Mucosa of rectum (tissue), 2 donors: ENCODE measurements around the gene DTD2.
A peak's percentile ranks its signal among the peaks of the same experiment; 100 is the strongest.
"Not testable (repeated sequence)": the region's sequence is repeated elsewhere in the genome, so short reads cannot be mapped to it uniquely, and the experiment has no call there.

ENCODE experiments used
- H3K27ac ChIP-seq, 2 donors: one replicate each; pipeline ENCODE4 v1.7.0; 2013; ENCODE audit warnings: inconsistent platforms in 2 of 2, low read depth in 2 of 2, low read length in 2 of 2
- H3K27me3 ChIP-seq, 2 donors: one replicate each; pipeline ENCODE4 v1.7.0; 2013; ENCODE audit warnings: low read length in 2 of 2; ENCODE audit not compliant: control insufficient read depth in 2 of 2, insufficient read depth in 2 of 2
- H3K36me3 ChIP-seq, 2 donors: one replicate each; pipeline ENCODE4 v1.7.0; 2013; ENCODE audit warnings: low read length in 2 of 2; ENCODE audit not compliant: control insufficient read depth in 2 of 2, insufficient read depth in 2 of 2
- H3K4me1 ChIP-seq, 2 donors: one replicate each; pipeline ENCODE4 v1.7.0; 2013; ENCODE audit warnings: low read length in 2 of 2, mild to moderate bottlenecking in 1 of 2; ENCODE audit not compliant: control insufficient read depth in 2 of 2, insufficient read depth in 2 of 2
- H3K4me3 ChIP-seq, 2 donors: one replicate each; pipeline ENCODE4 v1.7.0; 2013; ENCODE audit warnings: low read length in 2 of 2
- H3K9ac ChIP-seq, 2 donors: one replicate each; pipeline ENCODE4 v1.7.0; 2013; ENCODE audit warnings: low read length in 2 of 2, low read depth in 1 of 2, mild to moderate bottlenecking in 1 of 2
- H3K9me3 ChIP-seq, 2 donors: one replicate each; pipeline ENCODE4 v1.7.0; 2013; ENCODE audit warnings: low read length in 2 of 2; ENCODE audit not compliant: control insufficient read depth in 2 of 2
- donor health status: healthy.
- donor health status: Normal muscosa, but diverticular disease.

The DTD2 gene

DNA sequence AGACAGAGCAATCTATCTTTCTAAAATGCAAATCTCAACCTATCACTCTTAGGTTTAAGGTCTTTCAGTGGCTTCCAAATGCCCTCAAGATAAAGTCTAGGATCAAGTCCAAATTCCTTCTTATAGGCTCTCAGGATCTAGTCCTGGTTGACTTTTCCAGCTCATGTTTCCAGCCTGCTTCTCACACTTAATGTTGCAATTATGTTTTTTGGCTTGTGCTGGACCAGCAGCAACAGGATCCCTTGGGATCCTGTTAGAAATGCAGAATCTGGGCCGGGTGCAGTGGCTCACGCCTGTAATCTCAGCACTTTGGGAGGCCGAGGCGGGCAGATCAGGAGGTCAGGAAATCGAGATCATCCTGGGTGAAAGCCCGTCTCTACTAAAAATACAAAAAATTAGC, 19.9 kb upstream of the DTD2 start:
- Histone ChIP-seq H3K36me3 (no peaks in the 10 kb centered on the region), H3K4me3 (no peak overlapping the region), H3K9ac (no peak overlapping the region), H3K27me3 (no peaks in the 10 kb centered on the region), H3K9me3 (no peaks in the 10 kb centered on the region), H3K4me1 (no peaks in the 10 kb centered on the region), H3K27ac (no peak overlapping the region)

DNA sequence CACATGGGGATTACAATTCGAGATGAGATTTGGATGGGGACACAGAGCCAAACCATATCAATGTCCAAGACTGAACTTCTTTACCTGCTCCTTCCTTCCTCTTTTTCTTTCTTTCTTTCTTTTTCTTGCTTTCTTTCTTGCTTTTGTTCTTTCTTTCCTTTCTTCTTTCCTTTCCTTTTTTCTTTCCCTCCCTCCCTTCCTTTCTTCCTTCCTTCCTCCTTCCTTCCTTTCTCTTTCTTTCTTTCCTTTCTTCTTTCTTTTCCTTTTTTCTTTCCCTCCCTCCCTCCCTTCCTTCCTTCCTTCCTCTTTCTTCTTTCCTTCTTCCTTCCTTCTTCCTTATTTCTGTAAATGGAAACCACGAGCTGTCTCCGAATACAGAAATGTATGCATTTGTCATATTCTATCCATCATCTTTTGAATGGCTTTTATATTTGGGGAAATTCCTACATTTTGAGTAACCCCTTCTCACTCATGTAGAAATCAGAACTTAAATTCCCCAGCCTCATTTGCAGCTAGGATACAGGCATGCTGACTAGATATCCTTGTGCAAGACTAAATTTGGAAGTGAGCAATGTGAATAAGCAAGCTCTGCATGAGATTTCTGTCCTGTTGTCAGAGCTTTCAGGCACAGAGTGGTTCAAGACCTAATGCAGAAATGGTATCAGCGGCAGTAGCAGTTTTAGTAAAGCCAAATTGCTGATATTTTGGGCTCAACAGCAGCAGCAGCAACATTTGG, 19.0 kb upstream of the DTD2 start:
- Histone ChIP-seq H3K4me1 (no peaks in the 10 kb centered on the region), H3K9me3 (no peaks in the 10 kb centered on the region), H3K9ac (no peak overlapping the region), H3K36me3 (no peaks in the 10 kb centered on the region), H3K27me3 (no peaks in the 10 kb centered on the region), H3K27ac (no peak overlapping the region), H3K4me3 (no peak overlapping the region)

DNA sequence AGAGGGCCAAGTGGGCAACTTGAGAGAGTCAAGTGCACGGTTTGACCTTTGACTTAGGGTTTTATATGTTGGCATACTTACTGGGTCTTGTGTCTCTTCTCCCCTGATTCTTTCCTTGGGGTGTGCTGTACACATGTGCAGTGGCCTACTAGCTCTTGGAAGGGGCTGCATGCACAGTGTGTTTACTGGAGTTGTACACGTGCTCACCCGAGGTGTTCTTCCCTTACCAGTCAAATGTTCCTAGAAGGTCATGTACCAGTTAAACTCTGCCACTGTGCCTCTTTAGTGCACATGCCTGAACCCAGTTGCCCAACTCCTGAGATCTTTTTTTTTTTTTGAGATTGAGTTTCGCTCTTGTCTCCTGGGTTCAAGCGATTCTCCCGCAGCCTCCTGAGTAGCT, 9.2 kb upstream of the DTD2 start:
- H3K27ac ChIP-seq = no peak overlapping the region
- H3K36me3 ChIP-seq = no peaks in the 10 kb centered on the region
- H3K9ac ChIP-seq = no peak overlapping the region
- H3K4me1 ChIP-seq = no peaks in the 10 kb centered on the region
- no peaks in the 10 kb centered on the region for H3K27me3 ChIP-seq
- H3K4me3 ChIP-seq = no peak overlapping the region
- H3K9me3 ChIP-seq = no peaks in the 10 kb centered on the region

DNA sequence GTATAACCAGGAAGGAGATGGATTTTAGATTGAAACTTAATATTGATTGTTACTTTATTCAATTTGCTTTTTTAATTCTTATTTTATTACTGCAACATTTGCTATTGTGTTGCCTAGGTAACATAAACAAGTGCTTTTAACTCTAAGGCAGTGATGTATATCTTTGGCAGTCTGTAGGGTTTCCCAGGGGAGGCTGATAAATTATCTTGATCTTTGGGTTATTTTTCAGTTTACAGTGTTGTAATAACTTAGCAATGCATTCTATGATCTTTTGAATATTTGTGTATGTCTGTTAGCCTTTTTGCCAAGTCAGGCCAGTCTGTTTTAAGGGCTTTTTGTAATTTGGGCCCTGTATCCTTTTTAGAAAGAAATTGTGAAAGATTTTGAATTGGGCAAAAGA, 7.8 kb upstream of the DTD2 start:
- H3K27me3 ChIP-seq = no peaks in the 10 kb centered on the region
- no peak overlapping the region for H3K9ac ChIP-seq
- no peaks in the 10 kb centered on the region for H3K4me1 ChIP-seq
- no peaks in the 10 kb centered on the region for H3K36me3 ChIP-seq
- H3K27ac ChIP-seq = no peak overlapping the region
- H3K9me3 ChIP-seq = no peaks in the 10 kb centered on the region
- H3K4me3 ChIP-seq = no peak overlapping the region

DNA sequence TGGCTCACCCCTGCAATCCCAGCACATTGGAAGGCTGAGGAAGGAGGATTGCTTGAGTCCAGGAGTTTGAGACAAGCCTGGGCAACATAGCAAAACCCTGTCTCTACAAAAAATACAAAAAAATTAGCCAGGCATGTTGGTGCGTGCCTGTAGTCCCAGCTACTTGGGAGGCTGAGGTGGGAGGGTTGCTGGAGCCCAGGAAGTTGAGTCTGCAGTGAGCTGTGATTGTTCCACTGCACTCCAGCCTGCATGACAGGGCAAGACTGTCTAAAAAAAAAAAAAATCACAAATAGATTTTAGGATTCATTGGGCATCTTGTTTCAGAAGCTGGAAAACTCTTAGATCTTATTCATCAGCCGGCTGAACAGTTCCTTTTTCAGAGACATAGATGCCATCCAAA, 5.1 kb upstream of the DTD2 start:
- H3K27me3 ChIP-seq, H3K27ac ChIP-seq, H3K4me3 ChIP-seq, H3K36me3 ChIP-seq, H3K4me1 ChIP-seq, H3K9me3 ChIP-seq, H3K9ac ChIP-seq: not testable (repeated sequence)

DNA sequence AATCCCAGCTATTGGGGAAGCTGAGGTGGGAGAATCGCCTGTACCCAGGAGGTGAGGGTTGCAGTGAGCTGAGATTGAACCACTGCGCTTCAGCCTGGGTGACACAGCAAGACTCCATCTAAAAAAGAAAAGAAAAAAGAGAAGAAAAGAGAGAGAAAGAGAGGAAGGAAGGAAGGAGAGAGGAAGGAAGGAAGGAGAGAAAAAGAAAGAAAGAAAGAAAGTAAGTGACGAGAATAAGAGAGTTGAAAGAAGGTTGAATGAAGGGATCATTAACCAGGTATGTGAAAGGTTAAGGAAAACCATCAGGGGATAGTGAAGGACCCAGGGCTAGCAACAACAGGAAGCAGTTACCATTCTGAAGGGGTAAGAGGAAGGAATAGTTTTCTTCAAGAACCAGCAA, 4.2 kb upstream of the DTD2 start:
- Histone ChIP-seq H3K36me3 (no peaks in the 10 kb centered on the region), H3K27me3 (no peaks in the 10 kb centered on the region)

DNA sequence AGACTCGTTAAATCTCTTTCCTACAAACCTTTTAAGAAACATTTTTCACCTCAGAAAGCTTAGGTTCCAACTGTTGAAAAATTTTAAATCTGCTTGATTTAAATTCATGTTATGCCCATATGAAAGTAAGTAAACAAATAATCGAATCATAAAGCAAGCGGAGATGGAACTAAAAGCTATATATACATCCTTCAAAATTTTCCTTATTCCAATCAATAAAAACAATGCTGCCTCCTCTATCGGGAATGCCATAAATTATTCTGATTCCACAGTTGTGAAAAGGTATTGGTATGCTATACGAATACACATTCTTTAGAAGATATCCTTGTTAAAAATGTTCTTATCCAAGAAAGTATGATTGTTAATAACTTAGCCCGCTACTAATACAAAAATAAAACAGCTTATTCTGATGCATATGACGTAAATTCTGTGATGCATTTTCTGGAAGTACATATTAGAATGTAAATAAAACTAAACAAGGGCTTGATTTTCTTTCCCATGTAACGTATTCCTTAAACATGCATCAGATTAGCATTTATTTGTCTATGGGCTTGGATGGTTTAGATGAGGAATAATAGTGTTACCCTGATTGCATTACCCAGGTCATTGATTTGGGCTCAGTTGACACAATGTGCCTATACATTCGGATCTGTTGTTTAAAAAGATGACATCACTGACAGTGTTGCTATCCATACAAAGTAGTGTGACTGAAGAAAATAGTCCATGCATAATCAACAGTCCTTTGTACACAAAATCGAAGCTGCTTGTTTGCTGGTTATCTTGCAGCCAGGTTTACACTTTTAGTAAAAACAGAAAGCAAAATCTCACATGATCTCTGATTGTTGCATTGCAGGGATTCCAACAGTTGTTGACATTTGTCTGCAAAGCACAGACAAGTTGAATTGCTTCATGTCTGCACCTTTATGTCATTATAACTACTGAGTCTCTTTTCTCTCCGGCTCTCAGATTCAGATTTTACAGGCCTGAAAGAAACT, 656 bp upstream of the DTD2 start:
- peak overlapping the region; percentile 31 to 87 for H3K27ac ChIP-seq
- no peaks in the 10 kb centered on the region for H3K9me3 ChIP-seq
- H3K27me3 ChIP-seq = no peaks in the 10 kb centered on the region
- peaks cover 0 to 7% of the 10 kb centered on the region in 2 donors for H3K4me1 ChIP-seq
- peak overlapping the region; percentile 52 to 60 for H3K9ac ChIP-seq
- peaks cover 0 to 2% of the 10 kb centered on the region in 2 donors for H3K36me3 ChIP-seq
- peak overlapping the region; percentile 86 to 90 for H3K4me3 ChIP-seq

More for the DNA sequence above, 4.2 kb upstream of the DTD2 start:
- no peaks in the 10 kb centered on the region for H3K9me3 ChIP-seq
- no peak overlapping the region for H3K27ac ChIP-seq
- no peak overlapping the region for H3K9ac ChIP-seq
- peaks cover 0 to 5% of the 10 kb centered on the region in 2 donors for H3K4me1 ChIP-seq
- H3K4me3 ChIP-seq = no peak overlapping the region

DNA sequence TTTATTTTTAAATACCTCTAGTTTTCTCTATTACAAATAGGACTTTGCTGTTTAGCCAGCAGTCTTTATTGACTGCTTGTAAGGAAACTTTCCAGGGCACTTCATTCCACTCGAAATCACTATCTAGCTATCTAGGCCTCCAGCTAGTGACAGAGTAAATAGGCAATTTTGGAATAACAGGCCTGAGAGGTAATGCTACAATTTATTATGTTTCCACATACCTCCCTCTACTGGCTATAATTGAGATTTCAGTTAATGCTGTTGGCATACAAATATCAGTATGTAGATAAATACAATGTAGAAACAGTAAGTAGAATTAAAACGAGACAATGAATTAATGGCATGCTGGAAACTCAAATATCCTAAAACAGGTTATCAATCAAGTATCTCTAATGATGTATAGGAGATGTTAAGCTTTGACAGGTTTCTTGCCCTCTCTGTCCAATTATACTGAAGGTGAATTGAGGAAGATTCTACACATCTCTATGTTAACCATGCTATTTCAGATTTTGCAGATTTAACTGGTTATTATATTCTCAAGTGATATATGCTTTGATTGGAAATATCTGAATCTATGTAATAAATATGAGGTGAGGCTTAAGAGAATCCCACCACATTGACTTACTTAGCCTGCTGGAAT, 7.2 kb downstream of the DTD2 start:
- Histone ChIP-seq H3K27ac (no peak overlapping the region), H3K4me3 (no peak overlapping the region), H3K4me1 (no peaks in the 10 kb centered on the region), H3K9ac (no peak overlapping the region), H3K27me3 (no peaks in the 10 kb centered on the region), H3K36me3 (peaks cover 9 to 19% of the 10 kb centered on the region in 2 donors), H3K9me3 (no peaks in the 10 kb centered on the region)

DNA sequence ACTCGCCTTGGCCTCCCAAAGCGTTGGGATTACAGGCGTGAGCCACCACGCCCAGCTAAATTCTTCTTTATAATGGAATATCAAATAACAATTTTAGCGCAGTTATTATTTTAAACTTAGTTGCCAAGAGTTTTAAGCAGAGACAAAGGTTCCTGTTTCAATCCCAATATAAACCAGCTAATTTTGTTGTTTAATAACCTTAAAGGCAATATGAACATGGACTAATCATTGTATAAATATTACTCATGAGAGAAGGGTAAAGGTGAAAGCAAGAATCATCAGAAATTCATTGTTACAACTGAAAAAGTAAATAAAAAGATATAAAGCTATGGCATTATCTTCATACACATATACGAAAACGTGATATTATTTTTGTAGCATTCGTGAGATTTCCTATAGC, 8.2 kb downstream of the DTD2 start:
- no peak overlapping the region for H3K27ac ChIP-seq
- H3K9me3 ChIP-seq = no peaks in the 10 kb centered on the region
- peaks cover 9 to 19% of the 10 kb centered on the region in 2 donors for H3K36me3 ChIP-seq
- H3K27me3 ChIP-seq = no peaks in the 10 kb centered on the region
- H3K4me1 ChIP-seq = no peaks in the 10 kb centered on the region
- H3K9ac ChIP-seq = no peak overlapping the region
- no peak overlapping the region for H3K4me3 ChIP-seq

DNA sequence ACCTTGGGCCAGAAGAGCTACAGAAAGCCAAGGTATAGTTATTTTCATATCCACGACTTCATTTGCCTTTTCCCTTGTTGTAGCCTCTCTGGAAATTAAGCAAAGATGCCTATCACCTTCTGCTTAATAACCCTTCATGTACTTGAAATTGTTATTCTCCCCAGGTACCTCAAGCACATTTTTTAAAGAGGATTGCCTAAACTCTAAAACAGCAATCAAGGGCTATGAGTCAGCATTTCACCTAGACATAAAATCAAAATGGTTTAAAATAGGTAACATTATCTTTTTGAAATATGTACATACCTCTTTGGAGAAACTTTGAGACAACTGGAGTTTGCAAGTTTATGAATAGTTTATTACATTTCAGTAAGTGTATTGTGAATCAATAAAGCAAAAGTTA, 11.6 kb downstream of the DTD2 start:
- Histone ChIP-seq H3K27ac (no peak overlapping the region), H3K4me3 (no peak overlapping the region), H3K9me3 (no peaks in the 10 kb centered on the region), H3K4me1 (no peaks in the 10 kb centered on the region), H3K27me3 (no peaks in the 10 kb centered on the region), H3K9ac (no peak overlapping the region), H3K36me3 (peaks cover 0 to 3% of the 10 kb centered on the region in 2 donors)
